Hypothalamus (tissue), 51 donors: ENCODE data around the gene SLC38A7.
"Not testable (repeated sequence)": the region's sequence is repeated elsewhere in the genome, so short reads cannot be mapped to it uniquely, and the experiment has no call there.

Experiments used
- DNase-seq, 51 donors: peaks; one replicate each; lab custom pipeline; 2025; lab: John Stamatoyannopoulos, UW

Gene SLC38A7

GRCh38 chr16:58679763-58680162 is 4.8 kb downstream of the SLC38A7 start:
- no peak for DNase-seq

- DNase-seq, result peak in 38 of 51 donors; percentile 4 to 76 (median 35)
Measured at GRCh38 chr16:58678716-58679115, 5.9 kb downstream of the SLC38A7 start.

GRCh38 chr16:58678269-58678668 is 6.3 kb downstream of the SLC38A7 start:
- no peak for DNase-seq

- DNase-seq, result no peak
Measured at GRCh38 chr16:58670946-58671583, 13.5 kb downstream of the SLC38A7 start.

- DNase-seq, result no peak
Measured at GRCh38 chr16:58670177-58670576, 14.4 kb downstream of the SLC38A7 start.

GRCh38 chr16:58665200-58665599 is 19.4 kb downstream of the SLC38A7 start:
- no peak for DNase-seq

GRCh38 chr16:58661199-58661830 is 23.3 kb downstream of the SLC38A7 start:
- peak in 24 of 51 donors; percentile 6 to 59 (median 36) for DNase-seq

- not testable (repeated sequence) for DNase-seq
Measured at GRCh38 chr16:58659911-58660310, 24.7 kb downstream of the SLC38A7 start.

- DNase-seq, result no peak
Measured at GRCh38 chr16:58658796-58659211, 25.8 kb downstream of the SLC38A7 start.

GRCh38 chr16:58656899-58657298 is 27.7 kb downstream of the SLC38A7 start:
- DNase-seq, result no peak

- no peak for DNase-seq
Measured at GRCh38 chr16:58655215-58655596, 29.4 kb downstream of the SLC38A7 start.

- DNase-seq, result no peak
Measured at GRCh38 chr16:58654560-58655214, 29.9 kb downstream of the SLC38A7 start.

GRCh38 chr16:58652741-58653140 is 31.8 kb downstream of the SLC38A7 start:
- peak in 2 of 51 donors; percentile 4 to 10 for DNase-seq

- no peak for DNase-seq
Measured at GRCh38 chr16:58651965-58652348, 32.6 kb downstream of the SLC38A7 start.

GRCh38 chr16:58649707-58650106 is 34.9 kb downstream of the SLC38A7 start:
- DNase-seq, result no peak

GRCh38 chr16:58647107-58647506 is 37.5 kb downstream of the SLC38A7 start:
- no peak for DNase-seq

GRCh38 chr16:58644765-58645487 is 39.6 kb downstream of the SLC38A7 start:
- no peak for DNase-seq

- DNase-seq, result no peak
Measured at GRCh38 chr16:58644108-58644507, 40.5 kb downstream of the SLC38A7 start.

- no peak for DNase-seq
Measured at GRCh38 chr16:58640949-58641348, 43.6 kb downstream of the SLC38A7 start.

GRCh38 chr16:58639836-58640235 is 44.7 kb downstream of the SLC38A7 start:
- DNase-seq, result no peak

- DNase-seq, result no peak
Measured at GRCh38 chr16:58639230-58639629, 45.3 kb downstream of the SLC38A7 start.
